Muscle layer of duodenum (tissue), 2 donors: ENCODE data around the gene CCDC6.

Experiments used
- H3K27ac ChIP-seq: one replicate; pipeline ENCODE4 v1.7.0; 2013; ENCODE audit warnings: mild to moderate bottlenecking, low read length
- H3K27me3 ChIP-seq: one replicate; pipeline ENCODE4 v1.7.0; 2013; ENCODE audit warnings: low read depth, mild to moderate bottlenecking, control low read depth, low read length
- H3K36me3 ChIP-seq, 2 donors: one replicate each; pipeline ENCODE4 v1.7.0; 2013; ENCODE audit warnings: low read length in 2 of 2, control low read depth in 1 of 2, mild to moderate bottlenecking in 1 of 2; ENCODE audit not compliant: insufficient read depth in 2 of 2, control insufficient read depth in 1 of 2
- H3K4me1 ChIP-seq, 2 donors: one replicate each; pipeline ENCODE4 v1.7.0; 2013; ENCODE audit warnings: low read length in 2 of 2, mild to moderate bottlenecking in 2 of 2, control low read depth in 1 of 2, moderate library complexity in 1 of 2; ENCODE audit not compliant: insufficient read depth in 2 of 2, control insufficient read depth in 1 of 2
- H3K4me3 ChIP-seq, 2 donors: one replicate each; pipeline ENCODE4 v1.7.0; 2013; ENCODE audit warnings: low read length in 2 of 2, low read depth in 1 of 2, mild to moderate bottlenecking in 1 of 2
- H3K9me3 ChIP-seq, 2 donors: one replicate each; pipeline ENCODE4 v1.7.0; 2013; ENCODE audit warnings: low read length in 2 of 2, control low read depth in 1 of 2, mild to moderate bottlenecking in 1 of 2; ENCODE audit not compliant: control insufficient read depth in 1 of 2
- donor health status: healthy.

Gene CCDC6

DNA sequence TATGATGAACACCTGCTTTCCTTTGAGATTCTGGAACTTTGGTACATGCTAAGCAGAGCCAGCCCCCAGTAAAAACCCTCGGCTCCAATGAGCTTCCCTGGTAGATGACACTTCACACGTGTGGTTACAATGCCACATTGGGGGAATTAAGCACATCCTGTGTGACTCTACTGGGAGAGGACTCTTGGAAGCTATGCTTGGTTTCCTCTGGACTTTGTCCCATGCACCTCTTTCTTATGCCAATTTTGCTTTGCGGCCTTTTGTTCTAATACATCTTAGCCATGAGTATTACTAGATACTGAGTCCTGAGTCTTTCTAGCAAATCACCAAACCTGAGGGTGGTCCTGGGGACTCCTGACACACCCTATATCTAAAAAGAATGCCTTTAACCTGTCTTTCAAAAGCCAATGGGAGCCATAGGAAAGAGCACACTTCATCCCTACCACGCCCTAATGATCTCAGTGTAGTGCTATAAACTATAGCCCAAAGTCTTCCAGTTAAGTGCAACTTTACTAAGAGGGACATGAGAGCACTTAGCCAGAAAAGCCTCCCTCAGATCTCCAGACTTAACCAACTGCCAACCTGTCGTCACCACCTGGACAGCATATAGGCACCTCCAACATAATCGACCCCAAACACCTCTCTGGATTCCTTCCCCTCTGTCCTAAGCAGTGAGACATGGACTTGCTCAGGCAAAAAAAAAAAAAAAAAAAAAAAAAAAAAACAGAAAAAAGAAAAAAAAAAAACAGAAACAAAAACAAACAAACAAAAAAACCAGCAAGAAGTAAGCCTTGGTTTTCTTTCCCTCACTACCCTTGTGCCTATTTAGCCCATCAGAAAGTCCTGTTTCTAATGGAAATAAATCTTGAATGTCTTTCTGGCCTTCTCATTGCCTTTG, 37.4 kb downstream of the CCDC6 start:
- Histone ChIP-seq H3K27me3 (no peaks in the 10 kb centered on the region), H3K4me3 (no peak overlapping the region), H3K36me3 (no peaks in the 10 kb centered on the region), H3K9me3 (no peaks in the 10 kb centered on the region), H3K27ac (no peak overlapping the region), H3K4me1 (peaks cover 17 to 55% of the 10 kb centered on the region in 2 donors)

DNA sequence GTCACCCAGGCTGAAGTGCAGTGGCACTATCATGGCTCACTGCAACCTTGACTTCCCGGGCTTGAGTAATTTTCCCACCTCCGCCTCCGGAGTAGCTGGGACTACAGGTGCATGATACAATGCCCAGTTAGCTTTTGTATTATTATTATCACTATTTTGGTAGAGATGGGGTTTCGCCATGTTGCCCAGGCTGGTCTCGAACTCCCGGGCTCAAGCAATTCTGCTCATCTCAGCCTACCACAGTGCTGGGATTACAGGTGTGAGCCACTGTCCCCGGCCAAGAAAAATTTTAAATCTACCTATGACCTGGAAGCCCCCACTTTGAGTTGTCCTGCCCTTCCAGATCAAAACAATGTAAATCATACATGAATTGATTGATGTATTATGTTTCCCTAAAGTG, 38.8 kb downstream of the CCDC6 start:
- H3K9me3 ChIP-seq = no peaks in the 10 kb centered on the region
- no peaks in the 10 kb centered on the region for H3K27me3 ChIP-seq
- H3K27ac ChIP-seq = no peak overlapping the region
- no peak overlapping the region for H3K4me3 ChIP-seq
- no peaks in the 10 kb centered on the region for H3K36me3 ChIP-seq
- peaks cover 10 to 46% of the 10 kb centered on the region in 2 donors for H3K4me1 ChIP-seq

DNA sequence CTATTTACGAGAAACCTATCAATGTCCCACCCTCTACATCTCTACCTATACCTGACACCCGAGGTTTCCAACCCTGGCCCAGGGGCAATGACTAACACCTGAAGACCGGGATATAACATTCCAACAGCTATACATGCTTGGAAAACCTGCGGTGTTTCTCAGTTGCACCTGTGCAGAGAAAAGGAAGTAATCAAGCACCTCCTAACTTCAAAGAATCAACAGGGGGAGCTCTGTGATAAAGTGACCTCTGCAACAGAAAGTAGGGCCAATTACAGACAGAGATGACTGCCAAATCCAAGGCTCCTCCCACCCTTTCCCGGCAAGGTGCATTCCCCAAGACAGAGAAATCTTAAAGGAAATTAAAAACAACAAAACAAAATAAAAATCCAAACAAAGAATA, 41.3 kb downstream of the CCDC6 start:
- Histone ChIP-seq H3K27ac (peak overlapping the region; percentile 34), H3K4me1 (peaks cover 10 to 26% of the 10 kb centered on the region in 2 donors), H3K4me3 (no peak overlapping the region), H3K27me3 (no peaks in the 10 kb centered on the region), H3K36me3 (no peaks in the 10 kb centered on the region), H3K9me3 (no peaks in the 10 kb centered on the region)

DNA sequence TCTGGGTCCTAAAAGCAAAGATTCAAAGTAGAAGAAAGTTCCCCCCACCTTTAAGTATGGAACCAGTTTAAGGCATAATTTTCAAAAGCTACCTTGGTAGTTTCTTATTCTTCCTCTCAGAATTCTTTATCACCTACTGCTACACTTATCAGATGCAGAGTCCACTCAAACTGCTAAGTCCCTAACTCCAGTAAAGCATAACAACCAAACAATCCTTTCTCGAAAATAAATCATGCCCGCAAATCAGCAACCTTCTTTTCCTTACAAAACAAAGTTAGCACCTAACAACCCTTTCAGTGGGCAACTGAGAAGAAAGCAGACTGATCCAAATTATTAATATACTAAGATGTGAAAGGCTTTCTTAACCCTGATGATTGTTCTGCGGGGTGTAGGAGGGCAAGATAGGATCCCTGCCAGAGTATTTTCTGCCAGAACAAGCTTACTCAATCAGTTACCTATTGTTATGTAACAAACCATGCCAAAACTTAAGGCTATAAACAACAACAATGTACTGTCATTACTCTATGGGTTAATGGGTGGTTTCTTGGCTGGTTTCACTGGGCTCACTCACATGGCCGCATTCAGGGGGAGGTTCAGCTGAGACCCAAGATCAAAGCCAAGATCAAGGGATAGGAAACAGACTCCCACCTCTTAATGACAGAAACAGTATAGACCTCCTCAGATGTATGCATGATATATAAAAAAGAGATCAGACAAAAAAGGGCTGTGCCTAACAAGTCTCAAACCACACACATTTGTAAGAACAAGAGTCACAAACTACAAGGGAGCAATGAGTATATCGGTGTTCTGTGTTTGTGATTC, 42.0 kb downstream of the CCDC6 start:
- no peaks in the 10 kb centered on the region for H3K27me3 ChIP-seq
- H3K27ac ChIP-seq = peak overlapping the region; percentile 34
- no peaks in the 10 kb centered on the region for H3K36me3 ChIP-seq
- no peak overlapping the region for H3K4me3 ChIP-seq
- no peaks in the 10 kb centered on the region for H3K9me3 ChIP-seq
- peaks cover 10 to 26% of the 10 kb centered on the region in 2 donors for H3K4me1 ChIP-seq

DNA sequence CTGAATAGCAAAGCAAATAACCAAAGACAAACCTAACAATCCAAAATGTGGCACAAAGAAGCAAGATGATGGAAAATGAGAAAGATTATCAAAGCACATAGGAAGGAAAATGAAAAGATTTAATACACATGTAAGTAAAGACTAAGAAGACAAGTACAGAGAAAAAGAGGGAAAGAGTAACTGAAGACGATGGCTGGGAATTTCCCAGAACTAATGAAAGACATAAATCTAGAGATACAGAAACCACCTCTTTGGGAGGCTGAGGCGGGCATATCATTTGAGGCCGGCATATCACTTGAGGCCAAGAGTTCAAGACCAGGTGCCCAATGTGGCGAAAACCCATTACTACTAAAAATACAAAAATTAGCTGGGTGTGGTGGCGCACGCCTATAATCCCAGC, 46.8 kb downstream of the CCDC6 start:
- no peak overlapping the region for H3K4me3 ChIP-seq
- no peaks in the 10 kb centered on the region for H3K27me3 ChIP-seq
- no peaks in the 10 kb centered on the region for H3K9me3 ChIP-seq
- no peaks in the 10 kb centered on the region for H3K36me3 ChIP-seq
- no peak overlapping the region for H3K27ac ChIP-seq
- peaks cover 8 to 16% of the 10 kb centered on the region in 2 donors for H3K4me1 ChIP-seq

DNA sequence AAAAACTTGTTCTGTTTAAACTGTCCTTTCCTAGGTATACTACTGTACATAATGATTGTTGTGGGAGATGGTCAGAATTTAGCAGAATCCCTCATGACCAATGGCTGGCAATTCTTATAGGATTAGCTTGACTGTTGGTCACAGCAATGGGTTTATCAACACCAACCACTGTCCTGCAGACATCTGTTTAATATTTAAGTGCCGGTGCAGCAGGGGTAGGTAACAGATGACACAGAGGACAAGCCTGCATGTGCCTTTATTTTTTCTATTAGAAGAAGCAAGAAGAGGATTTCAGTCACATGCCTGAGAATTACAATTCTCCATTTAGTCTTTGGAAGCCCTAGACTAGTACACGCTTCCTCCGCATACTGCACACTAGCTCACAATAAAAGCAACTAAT, 48.4 kb downstream of the CCDC6 start:
- no peaks in the 10 kb centered on the region for H3K36me3 ChIP-seq
- H3K4me3 ChIP-seq = no peak overlapping the region
- peaks cover 5 to 27% of the 10 kb centered on the region in 2 donors for H3K4me1 ChIP-seq
- H3K27ac ChIP-seq = no peak overlapping the region
- no peaks in the 10 kb centered on the region for H3K27me3 ChIP-seq
- H3K9me3 ChIP-seq = no peaks in the 10 kb centered on the region

DNA sequence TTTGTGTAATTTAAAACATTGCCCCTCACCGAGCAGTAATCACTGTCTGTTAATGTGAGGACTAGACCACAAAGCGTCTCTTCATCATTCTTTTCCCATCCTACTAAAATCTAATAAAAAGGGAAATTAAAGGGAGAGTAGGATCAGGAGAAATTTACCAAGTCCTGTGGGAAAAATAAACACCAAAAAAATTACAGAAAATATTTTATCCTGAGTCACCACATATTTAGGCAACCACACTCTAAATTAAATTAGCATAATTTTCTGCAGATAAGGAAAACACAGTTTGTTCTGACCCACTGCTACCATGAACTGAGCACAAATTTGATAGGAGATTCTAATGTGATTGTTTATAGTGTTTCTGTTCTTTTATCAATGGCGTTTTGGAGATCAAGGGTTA, 49.3 kb downstream of the CCDC6 start:
- H3K27ac ChIP-seq = no peak overlapping the region
- H3K36me3 ChIP-seq = no peaks in the 10 kb centered on the region
- no peak overlapping the region for H3K4me3 ChIP-seq
- no peaks in the 10 kb centered on the region for H3K27me3 ChIP-seq
- H3K4me1 ChIP-seq = peaks cover 5 to 35% of the 10 kb centered on the region in 2 donors
- H3K9me3 ChIP-seq = no peaks in the 10 kb centered on the region

DNA sequence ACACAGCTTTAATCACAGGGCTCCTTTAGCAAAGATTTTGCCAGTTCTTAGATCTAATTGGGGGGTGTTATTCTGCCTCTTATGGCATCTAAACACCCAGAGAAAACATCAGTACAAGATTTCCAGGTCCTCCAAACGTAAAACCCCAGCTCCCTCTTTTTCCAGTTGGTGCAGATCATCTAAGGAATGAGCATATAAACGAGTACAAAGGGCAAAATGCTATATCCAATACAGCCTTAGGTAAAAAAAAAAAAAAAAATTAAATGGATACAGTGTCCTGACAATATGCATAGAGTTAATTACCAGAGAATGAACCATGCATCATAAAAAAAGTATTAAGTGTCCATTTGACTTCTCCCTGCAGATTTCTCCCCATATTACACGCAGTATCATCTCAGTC, 50.3 kb downstream of the CCDC6 start:
- H3K27ac ChIP-seq = no peak overlapping the region
- H3K4me3 ChIP-seq = no peak overlapping the region
- H3K36me3 ChIP-seq = no peaks in the 10 kb centered on the region
- no peaks in the 10 kb centered on the region for H3K27me3 ChIP-seq
- H3K4me1 ChIP-seq = peaks cover 5 to 37% of the 10 kb centered on the region in 2 donors
- no peaks in the 10 kb centered on the region for H3K9me3 ChIP-seq

DNA sequence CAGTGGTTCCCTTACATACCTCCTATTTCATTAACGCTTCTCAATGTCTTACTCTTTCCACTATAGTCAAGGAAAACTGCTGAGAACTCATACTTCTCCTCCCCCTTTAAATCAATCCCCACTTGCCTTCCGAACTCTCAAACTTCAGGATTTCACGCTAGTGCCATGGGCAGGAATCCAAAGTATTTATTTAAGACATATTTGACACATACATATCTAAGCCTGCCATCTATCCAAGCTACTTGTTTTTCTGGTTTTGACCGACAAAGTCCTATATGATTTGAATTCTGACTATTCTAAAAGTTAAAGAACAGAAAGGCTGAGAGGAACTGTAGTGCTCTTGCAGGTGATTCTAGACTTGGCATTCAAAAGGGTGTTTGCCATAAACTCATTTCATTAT, 51.8 kb downstream of the CCDC6 start:
- Histone ChIP-seq H3K36me3 (no peaks in the 10 kb centered on the region), H3K27ac (no peak overlapping the region), H3K27me3 (no peaks in the 10 kb centered on the region), H3K4me3 (no peak overlapping the region), H3K9me3 (no peaks in the 10 kb centered on the region), H3K4me1 (peaks cover 5 to 37% of the 10 kb centered on the region in 2 donors)

DNA sequence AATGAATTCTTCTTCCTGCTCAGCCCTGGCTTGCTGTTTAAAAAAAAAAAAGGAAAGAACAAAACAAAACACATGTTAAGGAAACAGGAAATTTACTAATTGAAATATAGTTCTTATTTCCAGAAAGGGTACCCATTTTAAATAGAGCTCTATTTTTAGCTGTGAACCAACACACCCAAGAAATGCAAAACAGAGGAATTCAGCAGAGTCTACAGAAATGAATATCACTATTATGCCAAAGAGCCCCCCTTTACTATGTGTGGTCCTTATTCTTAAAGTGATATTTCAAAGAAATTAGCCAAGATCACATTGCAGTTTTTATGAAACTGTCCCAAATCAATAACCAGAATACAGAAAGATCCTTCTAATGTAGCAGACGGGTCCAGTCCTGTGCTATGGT, 53.7 kb downstream of the CCDC6 start:
- Histone ChIP-seq H3K27me3 (no peaks in the 10 kb centered on the region), H3K4me1 (peaks cover 5 to 37% of the 10 kb centered on the region in 2 donors), H3K27ac (no peak overlapping the region), H3K36me3 (peaks cover 5% of the 10 kb centered on the region in 2 donors), H3K9me3 (no peaks in the 10 kb centered on the region), H3K4me3 (no peak overlapping the region)

DNA sequence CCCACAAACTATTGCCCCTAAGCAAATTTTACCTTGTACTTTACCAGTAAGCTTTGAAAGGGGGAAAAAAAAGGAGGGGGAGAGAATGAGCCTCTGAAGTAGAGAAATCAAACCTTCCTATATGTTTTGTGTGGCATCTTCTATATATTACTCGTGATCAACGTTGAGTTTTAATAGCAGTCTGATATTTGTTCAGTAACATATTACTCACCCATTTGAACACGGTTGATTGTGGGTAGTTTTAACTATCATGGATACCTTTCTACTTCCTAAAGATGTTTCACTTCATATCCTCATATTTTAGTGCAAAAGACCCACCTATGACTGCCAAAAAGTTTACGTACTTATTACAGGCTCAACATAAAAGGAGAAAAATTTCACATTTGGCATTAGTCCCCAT, 54.5 kb downstream of the CCDC6 start:
- H3K4me1 ChIP-seq = peaks cover 5 to 37% of the 10 kb centered on the region in 2 donors
- peaks cover 5% of the 10 kb centered on the region in 2 donors for H3K36me3 ChIP-seq
- H3K9me3 ChIP-seq = no peaks in the 10 kb centered on the region
- no peak overlapping the region for H3K27ac ChIP-seq
- no peak overlapping the region for H3K4me3 ChIP-seq
- H3K27me3 ChIP-seq = no peaks in the 10 kb centered on the region
